Kidney capillary endothelial cell (primary cell): ENCODE results near the gene ADGRD1.
"Not testable (repeated sequence)": the region's sequence is repeated elsewhere in the genome, so short reads cannot be mapped to it uniquely, and the experiment has no call there.

Experiments used
- DNase-seq: peaks from one replicate; pipeline ENCODE4 v3.0.0-alpha.2; 2018; ENCODE audit warnings: low spot score

ADGRD1 gene

GRCh38 chr12:131104463-131105350, 151.0 kb downstream of the ADGRD1 start:
- DNase-seq: peak; percentile 66

- DNase-seq: no peak
Measured at GRCh38 chr12:131105351-131105735, 151.6 kb downstream of the ADGRD1 start.

DNA sequence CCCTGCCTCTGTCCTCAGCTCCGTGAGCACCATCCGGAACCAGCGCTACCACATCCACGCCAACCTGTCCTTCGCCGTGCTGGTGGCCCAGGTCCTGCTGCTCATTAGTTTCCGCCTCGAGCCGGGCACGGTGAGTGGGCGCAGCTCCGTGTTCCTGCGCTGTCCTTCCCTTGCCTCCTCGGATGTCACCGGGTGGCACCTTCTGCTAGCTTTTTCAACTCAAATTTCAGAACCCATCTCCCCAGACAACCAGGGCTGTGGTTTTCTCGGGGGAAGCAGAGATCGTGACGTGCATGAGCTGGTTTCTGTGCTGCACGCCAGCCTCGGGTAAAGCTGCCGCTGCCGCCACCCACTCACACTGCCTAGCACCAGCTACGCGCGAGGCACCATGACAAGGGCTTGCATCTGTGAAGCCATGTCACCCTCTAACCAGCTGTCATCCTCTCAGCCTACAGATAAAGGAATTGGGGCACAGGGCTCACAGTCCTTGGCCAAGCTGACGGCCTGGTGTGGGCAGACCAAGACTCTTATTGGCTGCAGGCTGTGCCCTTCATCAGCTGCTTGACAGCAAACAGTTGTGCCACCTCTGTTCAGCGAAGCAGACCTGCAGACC, 152.1 kb downstream of the ADGRD1 start:
- DNase-seq: no peak

DNA sequence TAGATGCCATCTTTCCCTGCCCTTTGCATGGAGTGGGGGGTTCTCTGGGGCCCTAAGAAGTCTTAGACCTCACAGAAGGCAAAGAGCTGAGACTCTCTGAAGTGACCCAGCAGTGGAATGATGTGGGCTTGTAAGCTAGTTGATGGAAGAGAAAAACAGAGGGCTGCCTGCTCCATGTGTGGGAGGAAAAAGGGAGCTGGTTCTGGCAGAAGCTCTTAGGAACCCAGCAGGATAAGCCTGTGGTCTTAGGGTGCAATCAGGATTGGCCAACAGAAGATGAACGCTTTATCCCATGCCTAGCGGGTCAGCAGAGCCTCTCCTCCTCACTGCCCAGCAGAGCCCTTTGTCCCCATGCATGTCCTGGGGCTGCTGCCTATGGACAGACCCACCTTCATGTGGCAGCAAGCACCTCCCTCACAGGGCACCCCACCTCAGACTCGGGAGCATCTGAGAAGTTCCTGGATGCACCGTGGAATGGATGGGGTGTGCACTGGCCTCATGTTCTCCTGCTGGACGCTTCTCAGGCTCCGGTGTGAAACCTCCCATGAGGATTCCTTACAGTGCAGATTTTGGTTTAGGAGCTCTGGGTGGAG, 152.7 kb downstream of the ADGRD1 start:
- DNase-seq: no peak

- no peak for DNase-seq
Measured at GRCh38 chr12:131108177-131108955, 154.7 kb downstream of the ADGRD1 start.

- DNase-seq: no peak
Measured at GRCh38 chr12:131111446-131111845, 157.7 kb downstream of the ADGRD1 start.

GRCh38 chr12:131112021-131112420, 158.3 kb downstream of the ADGRD1 start:
- DNase-seq: no peak

DNA sequence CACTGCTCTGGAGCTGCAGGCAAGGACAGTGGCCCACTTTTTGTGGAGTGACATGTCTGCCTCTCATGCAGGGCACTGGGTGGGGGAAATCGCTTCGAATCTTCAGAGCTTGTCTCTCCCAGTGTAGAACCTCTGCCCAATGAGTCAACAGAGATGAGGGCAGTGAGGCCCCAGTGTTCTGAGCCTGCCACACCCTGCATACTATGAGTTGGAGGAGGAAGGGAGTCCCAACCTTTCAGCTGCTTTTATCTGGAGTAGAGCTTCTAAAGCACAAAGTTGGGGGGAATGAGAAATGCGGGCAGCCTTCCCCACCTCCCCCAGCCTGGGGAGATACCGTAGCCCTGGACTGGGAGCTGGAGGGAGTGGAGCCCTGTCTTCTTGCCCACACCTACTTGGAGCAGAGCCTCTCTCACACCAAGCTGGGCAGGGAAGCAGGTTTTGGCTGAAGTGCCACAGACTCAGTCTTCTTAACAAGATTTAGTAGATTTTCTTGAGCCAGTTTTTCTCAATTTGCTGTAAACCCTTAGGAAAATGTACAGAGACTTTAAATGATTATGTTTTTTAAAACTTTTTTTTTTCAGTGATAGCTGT, 159.1 kb downstream of the ADGRD1 start:
- no peak for DNase-seq

DNA sequence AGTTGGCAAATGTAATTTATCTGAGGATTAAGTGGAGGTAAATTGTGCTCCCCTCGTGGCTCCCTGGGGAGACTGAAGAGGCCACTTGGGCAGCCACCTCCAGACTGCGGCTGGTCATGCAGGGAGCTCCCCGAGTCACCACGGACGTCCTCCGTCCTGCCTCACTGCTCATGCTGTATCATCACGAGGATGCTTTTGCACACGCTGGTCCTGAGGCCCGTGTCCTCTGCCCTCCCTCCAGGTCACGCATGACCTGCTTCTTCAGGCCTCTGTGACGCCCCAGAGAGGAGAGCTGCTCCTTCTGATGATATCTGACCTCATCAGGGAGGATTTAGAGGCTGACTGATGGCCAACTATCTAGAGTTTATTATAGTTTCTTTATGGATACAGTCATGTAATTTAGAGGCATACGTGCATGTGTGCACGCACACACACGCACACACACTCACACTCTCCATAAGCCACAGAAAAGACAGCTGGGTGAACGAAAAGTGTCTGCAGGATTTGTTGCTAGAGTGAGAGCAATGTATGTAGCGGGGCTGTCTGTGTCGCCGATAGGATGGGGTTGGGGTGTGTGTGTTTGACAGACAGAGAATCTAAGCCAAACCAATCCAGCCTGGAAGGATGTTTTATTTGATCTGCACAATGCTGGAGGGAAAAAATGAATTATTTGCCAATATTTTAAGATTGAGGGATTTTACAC, 160.0 kb downstream of the ADGRD1 start:
- DNase-seq: no peak

- DNase-seq: no peak
Measured at GRCh38 chr12:131114271-131114670, 160.6 kb downstream of the ADGRD1 start.

DNA sequence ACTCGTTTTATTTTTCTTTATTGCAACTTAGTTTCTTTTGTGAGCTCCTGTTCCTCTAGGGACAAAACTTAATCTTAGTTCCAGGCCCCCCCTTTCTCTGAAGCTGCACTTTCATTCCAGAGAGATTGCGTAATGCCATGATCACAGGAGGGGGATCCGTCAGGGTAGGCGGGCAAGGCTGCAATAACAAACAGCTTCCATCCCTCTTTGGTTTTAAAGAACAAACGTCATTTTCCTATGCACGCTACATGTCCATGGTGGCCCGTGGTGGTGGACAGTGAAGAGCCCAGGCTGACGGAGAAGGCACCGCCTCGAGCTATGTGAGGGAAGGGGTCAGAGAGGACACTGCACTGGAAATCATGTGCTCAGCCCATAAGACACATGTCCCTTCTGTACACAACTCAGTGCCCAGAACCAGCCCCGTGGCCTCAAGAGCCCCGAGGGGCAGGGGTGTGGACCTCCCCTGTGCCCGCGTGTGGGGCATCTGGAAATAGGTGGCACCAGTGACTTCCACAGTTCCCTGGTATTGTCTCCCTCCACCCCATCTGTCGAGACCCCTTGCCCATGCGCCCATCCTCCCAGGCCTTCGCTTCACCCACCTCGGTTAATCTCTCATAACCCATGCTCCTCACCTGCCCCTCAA, 161.4 kb downstream of the ADGRD1 start:
- no peak for DNase-seq

DNA sequence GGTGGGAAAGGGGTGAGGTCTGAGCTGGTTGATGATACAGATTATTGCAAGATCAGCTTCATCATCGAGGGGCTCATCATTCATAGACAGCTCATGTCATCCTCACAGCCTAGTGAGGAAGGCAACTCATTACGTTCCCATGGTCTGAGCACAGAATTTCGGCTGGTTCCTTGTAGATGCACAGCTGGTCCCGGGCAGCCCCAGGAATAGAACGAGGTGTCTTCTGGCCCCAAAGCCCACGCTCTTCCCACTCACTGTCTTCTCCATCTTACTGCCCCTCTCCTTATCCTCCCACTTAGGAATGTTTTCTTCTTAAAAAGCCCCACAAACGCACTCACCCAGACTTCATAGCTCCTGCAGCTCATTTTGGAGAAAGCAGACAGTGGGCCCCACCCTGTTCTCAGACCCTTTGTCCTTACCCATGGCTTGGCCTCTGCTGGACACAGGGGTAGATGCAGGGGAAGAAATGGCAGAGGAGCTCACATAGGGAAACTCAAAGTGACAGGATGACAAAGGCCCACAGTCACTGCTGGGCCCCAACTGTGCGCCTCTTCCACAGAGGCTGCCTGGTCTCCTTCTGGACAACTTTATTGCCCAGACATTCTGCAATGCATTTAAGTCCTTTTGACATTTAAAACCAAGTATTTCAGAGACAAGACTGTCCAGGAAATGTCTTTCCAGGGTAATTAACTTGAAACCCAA, 162.2 kb downstream of the ADGRD1 start:
- DNase-seq: no peak

GRCh38 chr12:131116468-131117117, 162.9 kb downstream of the ADGRD1 start:
- DNase-seq: no peak

DNA sequence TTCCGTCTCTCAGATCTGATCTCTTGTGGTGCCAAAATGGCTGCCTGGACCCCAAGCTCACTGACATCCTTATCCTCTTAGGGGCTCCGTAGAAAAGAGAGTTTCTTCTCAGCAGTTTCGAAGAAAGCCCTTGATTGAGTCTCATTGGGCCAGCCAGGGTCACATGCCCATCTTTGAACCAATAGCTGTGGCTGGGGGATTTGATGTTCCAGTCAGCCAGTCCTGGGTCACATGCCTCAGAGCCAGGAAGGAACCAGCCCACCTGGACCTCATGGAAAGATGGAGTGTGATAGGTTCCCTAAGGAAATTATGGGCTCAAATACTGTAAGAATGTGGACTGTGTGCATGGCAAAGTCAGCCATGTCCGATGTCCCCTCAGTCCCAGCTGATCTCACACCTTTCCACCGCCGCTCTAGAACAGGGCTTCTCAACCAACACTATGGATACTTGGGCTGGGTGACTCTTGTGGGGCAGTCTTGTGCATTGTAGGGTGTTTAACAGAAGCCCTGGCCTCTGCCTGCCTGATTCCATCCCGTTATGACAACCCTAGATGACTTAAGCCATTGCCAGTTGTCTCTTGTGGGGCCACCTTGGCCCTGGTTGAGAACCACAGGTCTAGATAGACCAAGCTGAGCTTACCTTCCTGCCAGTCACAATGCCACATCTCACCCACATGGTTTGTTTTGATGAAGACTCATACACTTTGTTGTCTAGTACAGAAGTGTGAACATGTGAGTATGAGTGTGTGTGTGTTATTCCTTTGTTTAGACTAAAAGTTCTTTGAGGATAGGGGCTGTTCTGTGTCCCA, 163.9 kb downstream of the ADGRD1 start:
- DNase-seq: no peak

DNA sequence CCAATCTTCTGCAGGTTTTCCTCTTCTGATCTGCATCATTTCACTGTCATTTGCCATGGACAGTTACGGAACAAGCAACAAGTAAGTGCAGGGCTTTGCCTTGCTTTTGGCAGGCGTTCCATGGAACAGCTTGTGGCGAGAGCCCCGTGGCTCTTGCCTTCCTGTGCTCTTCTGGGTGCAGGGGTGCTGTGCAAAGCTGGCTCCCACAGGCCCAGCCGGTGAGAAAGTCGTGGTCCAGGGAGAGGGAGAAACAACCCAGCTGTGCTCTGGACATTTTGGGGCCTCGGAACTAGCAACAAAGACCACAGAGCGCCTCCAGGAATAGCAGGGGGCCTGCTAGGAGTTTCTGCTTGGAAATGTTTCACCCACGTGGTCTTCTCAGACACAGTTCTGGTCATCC, 164.7 kb downstream of the ADGRD1 start:
- no peak for DNase-seq

DNA sequence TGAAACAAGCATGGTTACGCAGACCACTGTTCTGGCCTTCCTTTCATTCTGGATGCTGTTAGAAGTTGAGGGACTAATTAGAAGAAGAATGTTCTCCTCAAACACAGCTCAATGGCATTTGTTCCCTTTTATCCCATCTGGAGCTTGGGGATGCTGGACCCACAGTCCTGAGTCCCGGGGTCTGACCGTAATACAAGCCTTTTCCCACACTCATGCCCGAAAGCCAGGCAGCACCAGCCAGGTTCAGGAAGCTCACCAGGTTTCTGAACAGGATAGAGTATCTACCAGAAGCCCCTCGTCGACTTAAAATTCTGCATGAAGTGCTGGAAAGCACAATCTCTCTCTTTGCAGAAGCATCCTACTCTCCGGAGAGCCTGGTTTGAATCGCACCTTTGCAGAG, 165.6 kb downstream of the ADGRD1 start:
- DNase-seq: not testable (repeated sequence)

DNA sequence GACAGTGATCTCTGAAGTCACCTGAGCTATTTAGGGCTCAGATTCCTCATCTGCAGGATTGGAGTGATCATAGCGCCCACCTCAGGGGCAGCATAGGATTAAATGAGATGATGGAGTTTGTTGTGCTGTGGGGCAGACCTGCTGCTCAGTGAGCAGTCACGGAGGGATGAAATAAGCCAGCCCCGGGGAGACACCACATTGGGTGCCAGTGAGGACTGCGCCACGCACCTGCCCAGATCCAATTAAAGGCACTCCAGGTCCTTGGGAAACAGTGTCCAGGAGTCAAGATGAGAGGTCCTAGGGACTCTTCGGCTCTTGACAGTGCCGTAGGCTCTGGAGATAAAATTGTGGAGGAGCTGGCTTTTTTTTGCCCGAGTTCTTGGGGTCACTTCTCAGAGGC, 166.2 kb downstream of the ADGRD1 start:
- no peak for DNase-seq

GRCh38 chr12:131120831-131121271, 167.1 kb downstream of the ADGRD1 start:
- no peak for DNase-seq
